GM12878 (cell line): ENCODE data around the gene RBM4. TPM values are rescaled to one million over a fixed set of nuclear protein-coding genes. Genes with fewer than 3 reads are reported as not detected.

ENCODE experiments used
- ASH2L ChIP-seq: fragments of 300-600, 200-600 bp; sonication (generic); IDR thresholded peaks from 2 replicates; pipeline ENCODE4 v1.6.1; 2017; ENCODE audit warnings: low read depth, mild to moderate bottlenecking, borderline replicate concordance
- BMI1 ChIP-seq: fragments of 450-650 bp; IDR thresholded peaks from 2 replicates; pipeline ENCODE4 v1.6.1; 2016; ENCODE audit warnings: mild to moderate bottlenecking, moderate library complexity, borderline replicate concordance
- CHD4 ChIP-seq: fragments of 200-600 bp; sonication (generic); IDR thresholded peaks from 2 replicates; pipeline ENCODE4 v1.6.1; 2016; ENCODE audit warnings: mild to moderate bottlenecking
- EGR1 ChIP-seq, 2 experiments: IDR thresholded peaks; 1 replicate in 1 of 2; 2 replicates in 1 of 2; pipeline ENCODE4 v1.6.1; 2011 to 2012; ENCODE audit warnings: low read depth in 2 of 2, low read length in 2 of 2, borderline replicate concordance in 1 of 2, mild to moderate bottlenecking in 1 of 2, moderate library complexity in 1 of 2
- ETV6 ChIP-seq, 2 experiments: fragments of 450-650 bp in 1 of 2; IDR thresholded peaks in 1 of 2; conservative IDR thresholded peaks in 1 of 2; 2 replicates each; pipeline ENCODE4 v1.6.1; 2014; ENCODE audit warnings: antibody characterized with exemption in 1 of 2, borderline replicate concordance in 1 of 2, low read depth in 1 of 2, mild to moderate bottlenecking in 1 of 2, moderate library complexity in 1 of 2
- FOXK2 ChIP-seq: fragments of 450-650 bp; IDR thresholded peaks from 2 replicates; pipeline ENCODE4 v1.6.1; 2017; ENCODE audit warnings: mild to moderate bottlenecking, moderate library complexity
- FOXM1 ChIP-seq: IDR thresholded peaks from 2 replicates; pipeline ENCODE4 v1.6.1; 2012; ENCODE audit warnings: low read depth, mild to moderate bottlenecking, inconsistent platforms, low read length, moderate library complexity
- HCFC1 ChIP-seq: fragments of 150-350 bp; IDR thresholded peaks from 2 replicates; pipeline ENCODE4 v1.6.1; 2014; ENCODE audit warnings: low read length
- IKZF1 ChIP-seq: fragments of 450-650 bp; conservative IDR thresholded peaks from 2 replicates; pipeline ENCODE4 v1.6.1; 2017; ENCODE audit warnings: antibody characterized with exemption, mild to moderate bottlenecking
- MEF2A ChIP-seq: IDR thresholded peaks from 2 replicates; pipeline ENCODE4 v1.6.1; 2011; ENCODE audit warnings: low read depth, mild to moderate bottlenecking, low read length, moderate library complexity; ENCODE audit not compliant: insufficient read depth
- NFIC ChIP-seq: IDR thresholded peaks from 2 replicates; pipeline ENCODE4 v1.6.1; 2012; ENCODE audit warnings: low read depth, mild to moderate bottlenecking, inconsistent platforms, low read length, moderate library complexity
- NFYB ChIP-seq: IDR thresholded peaks from 2 replicates; pipeline ENCODE4 v1.6.1; 2011; ENCODE audit warnings: low read depth, mild to moderate bottlenecking, low read length, improper control_type of control experiment, moderate library complexity; ENCODE audit not compliant: insufficient read depth
- PML ChIP-seq: IDR thresholded peaks from 2 replicates; pipeline ENCODE4 v1.6.1; 2012; ENCODE audit warnings: low read length, inconsistent platforms
- POLR2A ChIP-seq: IDR thresholded peaks from 2 replicates; pipeline ENCODE4 v1.6.1; 2011; ENCODE audit warnings: low read depth, mild to moderate bottlenecking, low read length
- POLR2AphosphoS2 ChIP-seq: IDR thresholded peaks from 2 replicates; pipeline ENCODE4 v1.6.1; 2011; ENCODE audit warnings: low read depth, mild to moderate bottlenecking, low read length, improper control_type of control experiment, moderate library complexity
- POU2F2 ChIP-seq: IDR thresholded peaks from 3 replicates; pipeline ENCODE4 v1.6.1; 2011; ENCODE audit warnings: low read depth, mild to moderate bottlenecking, low read length, borderline replicate concordance
- SIN3A ChIP-seq: IDR thresholded peaks from 2 replicates; pipeline ENCODE4 v1.6.1; 2012; ENCODE audit warnings: low read depth, low read length, improper control_type of control experiment
- ZNF217 ChIP-seq: fragments of 450-650 bp; IDR thresholded peaks from 2 replicates; pipeline ENCODE4 v1.6.1; 2017; ENCODE audit warnings: antibody characterized with exemption, mild to moderate bottlenecking
- ZNF622 ChIP-seq: fragments of 450-650 bp; IDR thresholded peaks from 2 replicates; pipeline ENCODE4 v1.6.1; 2017; ENCODE audit warnings: mild to moderate bottlenecking, inconsistent platforms
- polyA plus RNA-seq, 11 experiments: library from polyadenylated mRNA; depleted of rRNA in 4 of 11; unstranded in 6 of 11; stranded (reverse) in 5 of 11; fragments of >200 nt; fragmentation: Nextera tagmentation in 4 of 11; fragmentation: Illumina TruSeq in 1 of 11; extraction: Ambion mirVana in 4 of 11; extraction: Trizol in 1 of 11; gene quantifications; 1 replicate in 1 of 11; 2 replicates in 10 of 11; pipeline versions ENCODE4 v1.2.1 to v1.2.3, GENCODE V29; 2011 to 2016; ENCODE audit warnings: inconsistent platforms in 2 of 11, missing spikeins in 2 of 11, low read depth in 1 of 11
- total RNA-seq, 4 experiments: library from RNA; depleted of rRNA in 3 of 4; stranded (reverse); fragments of >200 nt in 3 of 4; fragmentation: Illumina TruSeq in 1 of 4; extraction: Trizol in 1 of 4; gene quantifications; 2 replicates each; pipeline versions ENCODE4 v1.2.1 to v1.2.3, GENCODE V29; 2013 to 2021
- TF ChIP-seq, protein P1 (sequence below): fragments of 450-650 bp; formaldehyde crosslinking; IDR thresholded peaks from 2 replicates; pipeline ENCODE4 v1.5.0; 2022; ENCODE audit warnings: mild to moderate bottlenecking, missing genetic modification characterization
- TF ChIP-seq, protein P2 (sequence below): fragments of 150-350 bp; IDR thresholded peaks from 2 replicates; pipeline ENCODE4 v1.6.1; 2014; ENCODE audit warnings: mild to moderate bottlenecking, low read depth, low read length
- TF ChIP-seq, protein P3 (sequence below): IDR thresholded peaks from 2 replicates; pipeline ENCODE4 v1.6.1; 2011; ENCODE audit warnings: mild to moderate bottlenecking, low read depth, low read length, moderate library complexity; ENCODE audit not compliant: insufficient replicate concordance
- TF ChIP-seq, protein P4 (sequence below): fragments of 150-350 bp; IDR thresholded peaks from 2 replicates; pipeline ENCODE4 v1.6.1; 2016; ENCODE audit warnings: low read depth, low read length

RBM4 gene
- total and polyA plus RNA-seq, 10 of the 15 experiments (the other 5 are each of a cell fraction or from before 2014, with no cell fraction given), result 105 to 224 (median 138) TPM

DNA sequence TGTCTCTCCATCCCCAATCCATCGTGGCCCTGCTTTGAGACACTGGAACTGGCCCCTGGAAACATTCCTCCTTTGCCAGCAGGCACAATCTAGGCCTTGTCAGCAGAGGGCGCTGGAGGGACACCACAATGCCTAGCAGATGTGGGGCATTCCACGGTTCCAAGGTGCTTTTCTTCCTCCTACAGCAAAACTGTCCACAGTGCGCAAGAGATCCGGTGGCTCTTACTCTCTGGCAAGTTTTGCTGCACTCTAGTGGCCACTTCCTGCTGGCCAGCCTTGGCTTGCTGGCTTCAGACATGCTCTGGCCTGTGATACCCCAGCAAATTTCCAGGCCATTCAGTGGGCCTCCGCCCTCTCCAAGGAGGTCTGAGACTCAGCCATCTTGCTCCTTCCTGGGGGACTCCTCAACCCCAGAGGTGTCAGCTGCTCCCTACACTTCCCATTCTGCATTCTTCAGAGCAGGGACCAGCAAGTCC is 56.3 kb downstream of the RBM4 start (continued):
- TF ChIP-seq, protein P1, sequence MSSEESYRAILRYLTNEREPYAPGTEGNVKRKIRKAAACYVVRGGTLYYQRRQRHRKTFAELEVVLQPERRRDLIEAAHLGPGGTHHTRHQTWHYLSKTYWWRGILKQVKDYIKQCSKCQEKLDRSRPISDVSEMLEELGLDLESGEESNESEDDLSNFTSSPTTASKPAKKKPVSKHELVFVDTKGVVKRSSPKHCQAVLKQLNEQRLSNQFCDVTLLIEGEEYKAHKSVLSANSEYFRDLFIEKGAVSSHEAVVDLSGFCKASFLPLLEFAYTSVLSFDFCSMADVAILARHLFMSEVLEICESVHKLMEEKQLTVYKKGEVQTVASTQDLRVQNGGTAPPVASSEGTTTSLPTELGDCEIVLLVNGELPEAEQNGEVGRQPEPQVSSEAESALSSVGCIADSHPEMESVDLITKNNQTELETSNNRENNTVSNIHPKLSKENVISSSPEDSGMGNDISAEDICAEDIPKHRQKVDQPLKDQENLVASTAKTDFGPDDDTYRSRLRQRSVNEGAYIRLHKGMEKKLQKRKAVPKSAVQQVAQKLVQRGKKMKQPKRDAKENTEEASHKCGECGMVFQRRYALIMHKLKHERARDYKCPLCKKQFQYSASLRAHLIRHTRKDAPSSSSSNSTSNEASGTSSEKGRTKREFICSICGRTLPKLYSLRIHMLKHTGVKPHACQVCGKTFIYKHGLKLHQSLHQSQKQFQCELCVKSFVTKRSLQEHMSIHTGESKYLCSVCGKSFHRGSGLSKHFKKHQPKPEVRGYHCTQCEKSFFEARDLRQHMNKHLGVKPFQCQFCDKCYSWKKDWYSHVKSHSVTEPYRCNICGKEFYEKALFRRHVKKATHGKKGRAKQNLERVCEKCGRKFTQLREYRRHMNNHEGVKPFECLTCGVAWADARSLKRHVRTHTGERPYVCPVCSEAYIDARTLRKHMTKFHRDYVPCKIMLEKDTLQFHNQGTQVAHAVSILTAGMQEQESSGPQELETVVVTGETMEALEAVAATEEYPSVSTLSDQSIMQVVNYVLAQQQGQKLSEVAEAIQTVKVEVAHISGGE (CRISPR knock-in tag), result no peak
- TF ChIP-seq HCFC1 (0 out of 2 replicates have a peak, but pooled peaks have one; percentile 23), POLR2AphosphoS2 (no peak), EGR1 (IDR thresholded peaks at IDR 0.05; ENCODE audit: borderline replicate concordance in 1 of 2, low read depth in 2 of 2, low read length in 2 of 2) (no peak), PML (no peak), BMI1 (no peak), ETV6 (conservative IDR thresholded peaks at IDR 0.05 in 1 of 2, IDR thresholded peaks at IDR 0.05 in 1 of 2; ENCODE audit: borderline replicate concordance in 1 of 2, low read depth in 1 of 2) (no peak), POLR2A (no peak), CHD4 (no peak), NFYB (no peak), IKZF1 (peak; percentile 69), MEF2A (no peak), FOXK2 (no peak), NFIC (no peak), ASH2L (no peak), ZNF622 (no peak), FOXM1 (peak; percentile 45; the same call in 1 of the 2 replicates), SIN3A (no peak), POU2F2 (no peak), ZNF217 (no peak)
- TF ChIP-seq, protein P2, sequence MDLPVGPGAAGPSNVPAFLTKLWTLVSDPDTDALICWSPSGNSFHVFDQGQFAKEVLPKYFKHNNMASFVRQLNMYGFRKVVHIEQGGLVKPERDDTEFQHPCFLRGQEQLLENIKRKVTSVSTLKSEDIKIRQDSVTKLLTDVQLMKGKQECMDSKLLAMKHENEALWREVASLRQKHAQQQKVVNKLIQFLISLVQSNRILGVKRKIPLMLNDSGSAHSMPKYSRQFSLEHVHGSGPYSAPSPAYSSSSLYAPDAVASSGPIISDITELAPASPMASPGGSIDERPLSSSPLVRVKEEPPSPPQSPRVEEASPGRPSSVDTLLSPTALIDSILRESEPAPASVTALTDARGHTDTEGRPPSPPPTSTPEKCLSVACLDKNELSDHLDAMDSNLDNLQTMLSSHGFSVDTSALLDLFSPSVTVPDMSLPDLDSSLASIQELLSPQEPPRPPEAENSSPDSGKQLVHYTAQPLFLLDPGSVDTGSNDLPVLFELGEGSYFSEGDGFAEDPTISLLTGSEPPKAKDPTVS, result no peak
- TF ChIP-seq, protein P3, sequence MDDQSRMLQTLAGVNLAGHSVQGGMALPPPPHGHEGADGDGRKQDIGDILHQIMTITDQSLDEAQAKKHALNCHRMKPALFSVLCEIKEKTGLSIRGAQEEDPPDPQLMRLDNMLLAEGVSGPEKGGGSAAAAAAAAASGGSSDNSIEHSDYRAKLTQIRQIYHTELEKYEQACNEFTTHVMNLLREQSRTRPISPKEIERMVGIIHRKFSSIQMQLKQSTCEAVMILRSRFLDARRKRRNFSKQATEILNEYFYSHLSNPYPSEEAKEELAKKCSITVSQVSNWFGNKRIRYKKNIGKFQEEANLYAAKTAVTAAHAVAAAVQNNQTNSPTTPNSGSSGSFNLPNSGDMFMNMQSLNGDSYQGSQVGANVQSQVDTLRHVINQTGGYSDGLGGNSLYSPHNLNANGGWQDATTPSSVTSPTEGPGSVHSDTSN, result no peak
- TF ChIP-seq, protein P4, sequence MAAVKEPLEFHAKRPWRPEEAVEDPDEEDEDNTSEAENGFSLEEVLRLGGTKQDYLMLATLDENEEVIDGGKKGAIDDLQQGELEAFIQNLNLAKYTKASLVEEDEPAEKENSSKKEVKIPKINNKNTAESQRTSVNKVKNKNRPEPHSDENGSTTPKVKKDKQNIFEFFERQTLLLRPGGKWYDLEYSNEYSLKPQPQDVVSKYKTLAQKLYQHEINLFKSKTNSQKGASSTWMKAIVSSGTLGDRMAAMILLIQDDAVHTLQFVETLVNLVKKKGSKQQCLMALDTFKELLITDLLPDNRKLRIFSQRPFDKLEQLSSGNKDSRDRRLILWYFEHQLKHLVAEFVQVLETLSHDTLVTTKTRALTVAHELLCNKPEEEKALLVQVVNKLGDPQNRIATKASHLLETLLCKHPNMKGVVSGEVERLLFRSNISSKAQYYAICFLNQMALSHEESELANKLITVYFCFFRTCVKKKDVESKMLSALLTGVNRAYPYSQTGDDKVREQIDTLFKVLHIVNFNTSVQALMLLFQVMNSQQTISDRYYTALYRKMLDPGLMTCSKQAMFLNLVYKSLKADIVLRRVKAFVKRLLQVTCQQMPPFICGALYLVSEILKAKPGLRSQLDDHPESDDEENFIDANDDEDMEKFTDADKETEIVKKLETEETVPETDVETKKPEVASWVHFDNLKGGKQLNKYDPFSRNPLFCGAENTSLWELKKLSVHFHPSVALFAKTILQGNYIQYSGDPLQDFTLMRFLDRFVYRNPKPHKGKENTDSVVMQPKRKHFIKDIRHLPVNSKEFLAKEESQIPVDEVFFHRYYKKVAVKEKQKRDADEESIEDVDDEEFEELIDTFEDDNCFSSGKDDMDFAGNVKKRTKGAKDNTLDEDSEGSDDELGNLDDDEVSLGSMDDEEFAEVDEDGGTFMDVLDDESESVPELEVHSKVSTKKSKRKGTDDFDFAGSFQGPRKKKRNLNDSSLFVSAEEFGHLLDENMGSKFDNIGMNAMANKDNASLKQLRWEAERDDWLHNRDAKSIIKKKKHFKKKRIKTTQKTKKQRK, result no peak
